GM21528 (cell line): ENCODE data around the gene ADGRL2.

Experiments
- ATAC-seq: cut with Tn5 transposase; IDR thresholded peaks from one replicate; pipeline ENCODE4 v1.9.1; 2021; ENCODE audit warnings: mild to moderate bottlenecking, moderate library complexity; ENCODE audit not compliant: unreplicated experiment, low FRiP score

The ADGRL2 gene

DNA sequence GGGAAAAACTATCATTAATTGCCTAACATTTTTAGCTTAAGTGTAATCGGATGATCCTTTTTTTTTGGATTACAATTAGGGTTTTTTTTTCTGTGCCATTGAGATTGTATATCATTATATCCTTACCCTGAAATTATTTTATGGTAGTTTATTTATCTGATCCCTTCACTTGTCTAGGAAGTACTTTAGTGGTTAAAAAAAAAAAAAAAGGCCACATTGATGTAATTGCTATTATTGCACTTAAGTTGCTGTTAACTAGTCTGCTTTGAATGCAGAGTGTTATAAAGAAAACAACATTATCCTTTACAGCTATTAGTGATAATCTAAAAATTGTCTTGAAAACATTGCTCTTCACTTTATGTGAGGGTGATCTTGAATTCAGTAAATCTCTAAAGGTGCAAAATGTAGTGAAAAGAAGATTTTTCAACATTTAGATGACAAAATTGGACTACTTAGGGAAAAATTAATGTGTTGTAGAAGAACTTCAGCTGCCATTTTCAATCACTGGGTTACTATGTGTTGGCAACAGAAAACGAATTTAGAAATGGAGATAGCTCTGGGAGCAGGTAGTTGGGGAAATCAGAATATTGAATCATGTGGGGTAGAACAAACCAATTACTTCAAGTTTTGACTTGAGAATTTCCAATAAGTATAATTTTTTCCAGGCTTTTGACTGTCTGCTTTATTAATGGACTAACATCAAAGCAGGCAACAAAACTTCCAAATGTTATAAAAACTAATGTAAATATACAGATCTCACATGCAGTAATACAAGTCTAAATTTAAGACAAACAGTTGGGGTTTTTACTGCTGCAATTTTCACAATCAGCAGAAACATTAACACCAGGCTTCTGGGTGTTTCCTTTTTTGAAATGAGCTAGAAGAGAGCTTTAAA is 5.0 kb downstream of the ADGRL2 start:
- ATAC-seq, result no peak

- ATAC-seq, result no peak
Measured at GRCh38 chr1:81806432-81806770, 5.7 kb downstream of the ADGRL2 start.

DNA sequence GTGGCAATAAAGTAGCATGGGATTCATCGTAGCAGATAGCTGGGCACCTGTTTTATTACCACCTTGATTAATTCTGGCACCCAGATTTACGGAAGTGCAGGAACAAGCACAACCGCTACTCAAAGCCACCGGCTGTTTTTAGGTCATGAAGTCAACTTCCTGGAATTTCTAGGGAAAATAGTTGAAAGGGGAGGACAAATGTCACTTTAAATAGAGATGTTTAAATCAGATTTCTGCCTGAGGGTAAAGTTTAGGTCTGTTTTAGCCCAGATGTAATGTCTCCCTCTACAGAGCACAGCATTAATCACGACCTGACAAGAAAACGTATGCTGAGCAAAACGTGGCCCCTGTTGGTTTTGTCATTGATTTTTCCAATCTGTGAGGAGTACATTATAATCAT is 8.0 kb downstream of the ADGRL2 start:
- no peak for ATAC-seq

DNA sequence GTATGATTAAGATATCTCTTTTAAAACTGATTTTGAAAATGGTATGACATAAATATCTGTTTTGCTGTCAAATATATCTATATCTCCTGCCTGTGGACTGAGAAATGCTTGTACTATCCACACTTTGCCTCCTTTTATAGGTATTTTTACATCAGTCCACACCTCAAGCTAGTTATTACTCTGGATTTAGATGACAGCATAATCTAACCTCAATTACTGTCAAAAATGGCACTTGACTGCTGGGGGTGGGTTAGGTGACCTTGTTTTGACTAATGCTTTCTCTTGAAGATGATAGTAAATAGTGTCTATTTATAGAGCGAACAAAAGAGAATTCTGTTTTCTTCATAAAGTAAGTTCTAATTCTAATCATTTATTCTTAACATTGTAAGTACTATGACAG is 9.1 kb downstream of the ADGRL2 start:
- ATAC-seq, result no peak

DNA sequence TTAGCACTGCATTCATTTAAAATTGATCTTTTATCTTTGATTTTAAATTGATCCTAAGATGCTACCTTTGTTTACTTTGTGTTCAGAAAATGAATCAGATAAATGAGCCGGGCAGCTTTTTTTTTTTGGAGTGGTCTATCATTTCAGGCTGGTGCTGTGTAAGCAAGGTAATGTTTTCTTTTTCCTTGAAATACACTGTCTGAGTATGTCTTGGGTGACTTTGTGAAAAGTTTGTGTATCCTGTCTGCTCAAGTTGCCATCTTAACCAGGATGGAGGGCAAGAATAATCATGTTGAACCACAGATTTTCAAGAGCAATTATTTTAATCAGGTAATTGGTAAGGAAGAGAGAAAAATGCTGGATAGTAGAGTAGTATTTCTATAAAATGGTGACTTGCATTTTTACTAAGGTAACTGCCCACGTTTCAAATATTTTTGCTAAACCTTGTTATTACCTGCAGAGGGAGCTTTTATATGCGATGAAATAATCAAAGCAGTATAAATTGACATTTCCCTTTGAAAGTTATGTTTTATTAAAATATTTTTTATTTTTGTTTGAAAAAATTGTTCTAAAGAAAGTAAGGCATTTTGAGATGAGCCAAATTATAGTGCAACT is 11.1 kb downstream of the ADGRL2 start:
- no peak for ATAC-seq

- no peak for ATAC-seq
Measured at GRCh38 chr1:81812712-81813111, 12.0 kb downstream of the ADGRL2 start.

DNA sequence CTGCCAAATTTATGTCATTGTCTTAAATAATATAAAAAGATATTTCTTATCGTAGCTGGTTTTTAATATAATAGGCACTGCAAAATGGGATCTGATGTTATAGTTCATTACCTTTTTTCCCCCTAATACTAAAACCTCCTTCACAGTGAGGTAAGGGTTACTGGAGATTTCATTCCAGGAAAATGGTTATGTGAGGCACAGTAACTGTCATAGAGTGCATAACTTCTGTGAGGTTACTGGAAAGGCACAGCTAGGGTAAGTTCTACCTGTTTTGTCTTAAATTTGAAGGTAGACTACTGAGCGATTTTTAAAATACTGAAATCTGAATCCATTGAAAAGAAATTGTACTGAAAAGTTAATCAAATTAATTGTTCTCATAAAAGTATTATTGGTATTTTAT is 13.0 kb downstream of the ADGRL2 start:
- no peak for ATAC-seq

DNA sequence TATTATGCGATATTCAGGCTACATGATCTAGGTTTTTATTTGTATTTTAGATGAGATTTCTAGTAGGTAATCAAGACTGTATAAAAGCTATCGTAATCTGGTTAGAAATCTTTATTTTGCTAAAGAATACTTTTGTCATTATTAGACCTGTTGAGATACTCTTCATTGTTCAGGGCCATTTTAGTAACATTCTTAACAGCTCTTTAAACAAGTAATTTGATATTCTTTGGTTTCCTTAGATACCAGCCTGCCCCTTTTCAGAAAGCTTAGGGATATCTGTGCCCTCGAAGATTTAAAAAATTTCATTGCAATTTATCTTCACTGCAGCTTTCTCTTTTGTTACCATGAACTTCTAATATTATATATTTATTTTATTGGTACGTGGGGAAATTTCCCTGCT is 18.9 kb downstream of the ADGRL2 start:
- ATAC-seq, result no peak

DNA sequence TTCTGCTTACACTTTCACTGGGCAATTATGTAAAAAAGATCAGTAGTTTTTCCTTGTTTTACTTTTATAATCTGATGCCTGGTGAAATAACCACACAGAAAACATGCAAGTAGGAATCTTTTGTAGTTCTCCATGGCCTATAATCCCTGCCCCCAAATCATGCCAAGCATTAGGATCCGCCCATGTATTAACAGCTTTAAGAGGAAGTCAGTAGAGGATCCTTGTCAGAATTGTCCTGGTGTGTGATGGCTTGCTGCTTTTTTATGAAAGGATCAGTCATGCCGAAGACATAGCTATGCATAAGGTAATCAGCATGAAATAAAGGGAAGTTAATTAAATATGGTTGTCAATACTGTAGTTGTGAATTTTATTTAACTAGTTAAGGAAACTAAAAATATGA is 20.0 kb downstream of the ADGRL2 start:
- ATAC-seq, result no peak

GRCh38 chr1:81823082-81823481 is 22.3 kb downstream of the ADGRL2 start:
- ATAC-seq, result no peak

DNA sequence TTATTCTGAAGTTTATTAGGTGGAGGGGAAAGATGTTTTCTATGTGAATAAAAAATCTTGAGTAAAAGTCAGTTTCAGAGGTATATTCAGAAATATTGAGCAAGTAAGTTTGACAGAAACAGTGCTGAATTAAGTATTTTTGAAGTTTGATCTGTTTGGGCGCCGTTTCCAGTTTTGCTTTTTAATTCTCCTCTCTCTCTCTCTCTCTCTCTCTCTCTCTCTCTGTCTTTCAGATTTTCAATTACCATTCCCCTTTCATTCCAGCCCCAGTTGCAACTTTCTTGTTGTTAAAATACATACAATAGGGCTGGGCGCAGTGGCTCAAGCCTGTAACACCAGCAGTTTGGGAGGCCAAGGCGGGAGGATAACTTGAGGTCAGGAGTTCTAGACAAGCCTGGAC is 24.0 kb downstream of the ADGRL2 start:
- no peak for ATAC-seq

DNA sequence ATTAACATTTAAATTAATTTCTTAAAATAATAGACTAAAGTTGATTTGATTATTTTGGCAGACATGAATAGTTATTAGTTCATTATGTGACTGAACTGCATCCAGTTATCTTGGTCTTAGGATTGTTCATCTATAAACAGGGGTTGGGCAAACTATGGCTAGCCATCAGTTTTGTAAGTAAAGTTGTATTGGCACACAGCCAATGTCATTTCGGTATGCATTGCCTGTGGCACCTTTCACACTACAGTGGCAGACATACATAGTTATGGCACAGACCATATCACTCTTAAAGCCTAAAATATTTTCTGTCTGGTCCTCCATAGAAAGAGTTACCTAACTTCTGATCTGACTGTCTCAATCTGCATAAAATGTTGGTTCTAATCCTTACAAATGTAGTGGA is 27.2 kb downstream of the ADGRL2 start:
- no peak for ATAC-seq

- ATAC-seq, result no peak
Measured at GRCh38 chr1:81832573-81832972, 31.8 kb downstream of the ADGRL2 start.

DNA sequence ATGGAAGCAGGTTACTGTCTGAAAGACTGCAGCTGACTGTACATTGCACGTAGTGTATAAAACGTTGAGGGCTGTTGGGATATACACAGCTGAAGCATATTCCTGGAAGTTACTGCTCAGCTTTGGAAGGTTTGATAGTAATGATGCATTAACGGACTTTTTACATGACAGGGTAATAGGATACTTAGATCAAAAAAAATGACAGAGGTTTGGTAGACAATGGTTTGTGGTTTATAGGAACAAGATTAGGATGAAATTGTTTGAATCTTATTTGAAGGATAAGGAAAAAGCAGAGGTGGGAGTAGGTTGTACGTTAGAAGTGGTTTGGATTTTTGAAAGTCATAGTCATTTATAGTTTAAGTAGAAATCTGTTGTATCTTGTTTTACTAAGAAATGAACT is 33.0 kb downstream of the ADGRL2 start:
- ATAC-seq, result no peak

- no peak for ATAC-seq
Measured at GRCh38 chr1:81834268-81834667, 33.5 kb downstream of the ADGRL2 start.

- ATAC-seq, result no peak
Measured at GRCh38 chr1:81834921-81835698, 34.4 kb downstream of the ADGRL2 start.

DNA sequence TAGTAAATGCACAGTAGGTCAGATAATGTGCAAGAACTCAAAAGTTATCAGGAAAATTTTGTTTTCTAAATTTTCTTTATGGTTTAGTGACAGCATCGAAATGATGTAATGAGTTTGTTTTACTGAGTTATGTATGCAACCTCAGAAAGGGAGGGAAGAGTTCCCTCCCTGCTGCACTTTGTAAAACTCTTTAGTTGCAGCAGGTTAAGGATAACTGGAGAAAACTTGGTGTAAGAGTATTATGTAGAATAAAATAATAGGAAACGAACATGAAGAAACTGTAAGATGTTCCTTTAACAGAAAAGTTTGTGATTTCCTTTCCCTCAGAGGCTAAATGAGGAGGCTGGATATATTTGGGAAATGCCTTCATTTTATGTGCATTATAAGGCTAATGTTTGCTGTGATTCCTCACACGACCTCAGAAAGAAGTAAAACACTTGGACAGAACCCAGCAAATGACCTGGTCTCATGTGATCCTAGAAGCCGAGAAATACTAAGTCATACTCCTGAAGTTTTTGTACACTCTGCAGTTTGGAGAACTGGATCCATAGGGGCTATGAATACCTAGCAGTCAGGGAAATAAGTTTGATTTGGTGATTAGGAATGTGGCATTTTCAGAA is 35.4 kb downstream of the ADGRL2 start:
- ATAC-seq, result no peak

GRCh38 chr1:81838600-81839218 is 38.0 kb downstream of the ADGRL2 start:
- ATAC-seq, result no peak

DNA sequence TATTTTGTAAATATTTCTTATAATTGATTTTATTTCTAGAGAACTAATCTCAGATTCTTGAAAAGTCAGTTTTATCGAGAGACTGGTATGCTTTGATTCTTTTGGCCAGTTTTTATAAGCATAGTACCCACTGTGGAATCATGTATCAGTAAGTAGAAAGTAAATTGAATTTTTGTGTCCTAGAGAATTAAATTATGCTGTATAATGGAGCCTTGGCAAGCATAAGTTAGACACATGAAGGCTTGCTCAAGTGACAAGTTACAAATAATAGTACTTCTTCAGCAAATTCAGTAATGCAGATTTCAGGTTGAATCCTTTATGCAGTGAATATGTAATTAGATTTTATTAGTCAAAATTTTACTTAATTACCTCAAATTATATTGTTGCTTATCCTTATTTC is 40.1 kb downstream of the ADGRL2 start:
- ATAC-seq, result no peak

- ATAC-seq, result no peak
Measured at GRCh38 chr1:81841795-81842194, 41.1 kb downstream of the ADGRL2 start.

DNA sequence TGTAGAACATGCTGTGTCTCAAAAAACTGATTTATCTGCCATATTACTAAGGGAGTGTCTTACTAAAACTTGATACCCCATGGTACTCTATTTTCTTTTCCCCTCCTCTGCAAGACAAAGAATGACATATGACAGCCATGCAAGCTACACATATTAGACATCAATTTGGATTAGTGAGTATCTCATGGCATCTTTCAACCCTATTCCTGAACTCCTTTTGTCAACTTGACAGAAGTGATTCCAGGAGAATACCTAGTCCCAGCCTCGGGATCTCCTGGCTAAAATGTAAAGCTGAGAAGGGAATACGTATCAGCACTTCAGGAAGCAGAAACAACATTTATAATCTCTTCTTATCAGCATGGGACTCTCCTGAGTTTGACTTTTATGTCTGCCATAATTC is 43.7 kb downstream of the ADGRL2 start:
- no peak for ATAC-seq
